CD4-positive, alpha-beta T cell treated with Interferon alpha-2 for 1 hour (primary cell): ENCODE data around the gene RAPH1.
"Not testable (repeated sequence)": the region's sequence is repeated elsewhere in the genome, so short reads cannot be mapped to it uniquely, and the experiment has no call there.

Experiments
- DNase-seq, 2 donors: peaks; one replicate each; pipeline ENCODE4 v3.0.0-alpha.2; 2020 to 2022

The RAPH1 gene

GRCh38 chr2:203543898-203544328 lies 8.8 kb upstream of the RAPH1 start:
- DNase-seq = no peak

GRCh38 chr2:203540598-203540997 lies 5.5 kb upstream of the RAPH1 start:
- not testable (repeated sequence) for DNase-seq

GRCh38 chr2:203538237-203538636 lies 3.1 kb upstream of the RAPH1 start:
- not testable (repeated sequence) for DNase-seq

- not testable (repeated sequence) for DNase-seq
Observed at GRCh38 chr2:203536586-203536951, 1.5 kb upstream of the RAPH1 start.

- DNase-seq = no peak
Observed at GRCh38 chr2:203535784-203536585, 884 bp upstream of the RAPH1 start.

- DNase-seq = peak; percentile 5 to 45
Observed at GRCh38 chr2:203534621-203535077, 452 bp downstream of the RAPH1 start.

- DNase-seq = peak in 1 of 2 donors; percentile 34
Observed at GRCh38 chr2:203533676-203534591, 1.2 kb downstream of the RAPH1 start.

- DNase-seq = peak in 1 of 2 donors; percentile 4
Observed at GRCh38 chr2:203532957-203533658, 2.0 kb downstream of the RAPH1 start.

- no peak for DNase-seq
Observed at GRCh38 chr2:203527719-203528118, 7.4 kb downstream of the RAPH1 start.

GRCh38 chr2:203513268-203513667 lies 21.8 kb downstream of the RAPH1 start:
- not testable (repeated sequence) for DNase-seq

- no peak for DNase-seq
Observed at GRCh38 chr2:203510941-203511305, 24.2 kb downstream of the RAPH1 start.

- no peak for DNase-seq
Observed at GRCh38 chr2:203510256-203510940, 24.7 kb downstream of the RAPH1 start.

- DNase-seq = not testable (repeated sequence)
Observed at GRCh38 chr2:203503460-203503859, 31.6 kb downstream of the RAPH1 start.

GRCh38 chr2:203501873-203502272 lies 33.2 kb downstream of the RAPH1 start:
- no peak for DNase-seq

GRCh38 chr2:203500951-203501350 lies 34.1 kb downstream of the RAPH1 start:
- DNase-seq = no peak

- no peak for DNase-seq
Observed at GRCh38 chr2:203500297-203500696, 34.8 kb downstream of the RAPH1 start.

- no peak for DNase-seq
Observed at GRCh38 chr2:203498161-203498560, 36.9 kb downstream of the RAPH1 start.

GRCh38 chr2:203492965-203493364 lies 42.1 kb downstream of the RAPH1 start:
- no peak for DNase-seq

- DNase-seq = no peak
Observed at GRCh38 chr2:203490391-203490790, 44.7 kb downstream of the RAPH1 start.

- no peak for DNase-seq
Observed at GRCh38 chr2:203489531-203489930, 45.6 kb downstream of the RAPH1 start.

- DNase-seq = peak; percentile 57 to 71
Observed at GRCh38 chr2:203484266-203485112, 50.6 kb downstream of the RAPH1 start.
